H1 (cell line): ENCODE results near the gene B4GALT5.

Source experiments
- CEBPB ChIP-seq: IDR thresholded peaks from 2 replicates; pipeline ENCODE4 v1.6.1; 2012; ENCODE audit warnings: low read depth, low read length
- CREB1 ChIP-seq: IDR thresholded peaks from 2 replicates; pipeline ENCODE4 v1.6.1; 2012; ENCODE audit warnings: inconsistent platforms
- EGR1 ChIP-seq: IDR thresholded peaks from 2 replicates; pipeline ENCODE4 v1.6.1; 2011; ENCODE audit warnings: low read depth, low read length, borderline replicate concordance
- EZH2 ChIP-seq: fragments of 200-600 bp; sonication (generic); IDR thresholded peaks from 2 replicates; pipeline ENCODE4 v1.7.1; 2012; ENCODE audit warnings: low read depth, mild to moderate bottlenecking, moderate library complexity, low read length, inconsistent platforms; ENCODE audit not compliant: severe bottlenecking
- POLR2A ChIP-seq, 2 experiments: IDR thresholded peaks; 1 replicate in 1 of 2; 2 replicates in 1 of 2; pipeline ENCODE4 v1.6.1; 2011; ENCODE audit warnings: low read depth in 2 of 2, low read length in 2 of 2, mild to moderate bottlenecking in 2 of 2; ENCODE audit errors: control extremely low read depth in 1 of 2
- POLR2AphosphoS5 ChIP-seq: IDR thresholded peaks from 2 replicates; pipeline ENCODE4 v1.6.1; 2011; ENCODE audit warnings: low read depth, low read length
- SP2 ChIP-seq: IDR thresholded peaks from 2 replicates; pipeline ENCODE4 v1.6.1; 2012; ENCODE audit warnings: mild to moderate bottlenecking, low read length, inconsistent platforms
- TF ChIP-seq, protein P1 (sequence below), 3 experiments: IDR thresholded peaks; 1 replicate in 2 of 3; 2 replicates in 1 of 3; pipeline versions ENCODE4 v1.5.1 to v1.6.1; 2011; ENCODE audit warnings: low read length in 3 of 3, mild to moderate bottlenecking in 3 of 3, inconsistent platforms in 2 of 3, low read depth in 1 of 3, moderate library complexity in 1 of 3; ENCODE audit not compliant: insufficient read depth in 1 of 3; ENCODE audit errors: control extremely low read depth in 1 of 3
- TF ChIP-seq, protein P2 (sequence below): IDR thresholded peaks from 2 replicates; pipeline ENCODE4 v1.6.1; 2011; ENCODE audit warnings: low read length, improper control_type of control experiment
- TF ChIP-seq, protein P3 (sequence below): IDR thresholded peaks from 2 replicates; pipeline ENCODE4 v1.6.1; 2012; ENCODE audit warnings: inconsistent platforms

DNA sequence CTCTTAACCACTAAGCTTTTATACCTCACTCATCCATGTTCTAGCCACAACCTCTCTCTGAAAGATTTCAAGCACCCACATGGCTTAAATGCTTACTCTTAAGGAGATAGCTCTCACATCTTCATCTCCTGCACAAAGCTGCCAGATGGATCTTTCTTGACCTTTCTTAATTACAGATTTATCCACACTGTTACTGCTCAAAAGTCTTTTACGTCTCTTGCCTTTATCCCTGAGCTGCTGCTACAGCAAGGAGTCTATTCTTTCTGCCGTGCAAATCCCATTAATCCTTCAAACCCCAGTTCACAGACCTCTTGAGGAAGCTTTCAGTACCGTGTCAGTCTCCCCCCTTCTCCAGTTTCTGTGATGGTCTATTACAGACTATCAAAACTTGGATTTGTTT is 54.6 kb downstream of the B4GALT5 start:
- TF ChIP-seq SP2 (no peak), POLR2A (IDR thresholded peaks at IDR 0.05; ENCODE audit: control extremely low read depth in 1 of 2, low read depth in 2 of 2, low read length in 2 of 2) (no peak), EZH2 (no peak), CREB1 (no peak), POLR2AphosphoS5 (no peak), CEBPB (no peak), EGR1 (no peak)
- TF ChIP-seq, protein P1, sequence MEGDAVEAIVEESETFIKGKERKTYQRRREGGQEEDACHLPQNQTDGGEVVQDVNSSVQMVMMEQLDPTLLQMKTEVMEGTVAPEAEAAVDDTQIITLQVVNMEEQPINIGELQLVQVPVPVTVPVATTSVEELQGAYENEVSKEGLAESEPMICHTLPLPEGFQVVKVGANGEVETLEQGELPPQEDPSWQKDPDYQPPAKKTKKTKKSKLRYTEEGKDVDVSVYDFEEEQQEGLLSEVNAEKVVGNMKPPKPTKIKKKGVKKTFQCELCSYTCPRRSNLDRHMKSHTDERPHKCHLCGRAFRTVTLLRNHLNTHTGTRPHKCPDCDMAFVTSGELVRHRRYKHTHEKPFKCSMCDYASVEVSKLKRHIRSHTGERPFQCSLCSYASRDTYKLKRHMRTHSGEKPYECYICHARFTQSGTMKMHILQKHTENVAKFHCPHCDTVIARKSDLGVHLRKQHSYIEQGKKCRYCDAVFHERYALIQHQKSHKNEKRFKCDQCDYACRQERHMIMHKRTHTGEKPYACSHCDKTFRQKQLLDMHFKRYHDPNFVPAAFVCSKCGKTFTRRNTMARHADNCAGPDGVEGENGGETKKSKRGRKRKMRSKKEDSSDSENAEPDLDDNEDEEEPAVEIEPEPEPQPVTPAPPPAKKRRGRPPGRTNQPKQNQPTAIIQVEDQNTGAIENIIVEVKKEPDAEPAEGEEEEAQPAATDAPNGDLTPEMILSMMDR (IDR thresholded peaks at IDR 0.05; ENCODE audit: control extremely low read depth in 1 of 3, insufficient read depth in 1 of 3, low read depth in 1 of 3, low read length in 3 of 3), result no peak
- TF ChIP-seq, protein P2, sequence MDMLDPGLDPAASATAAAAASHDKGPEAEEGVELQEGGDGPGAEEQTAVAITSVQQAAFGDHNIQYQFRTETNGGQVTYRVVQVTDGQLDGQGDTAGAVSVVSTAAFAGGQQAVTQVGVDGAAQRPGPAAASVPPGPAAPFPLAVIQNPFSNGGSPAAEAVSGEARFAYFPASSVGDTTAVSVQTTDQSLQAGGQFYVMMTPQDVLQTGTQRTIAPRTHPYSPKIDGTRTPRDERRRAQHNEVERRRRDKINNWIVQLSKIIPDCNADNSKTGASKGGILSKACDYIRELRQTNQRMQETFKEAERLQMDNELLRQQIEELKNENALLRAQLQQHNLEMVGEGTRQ, result no peak
- TF ChIP-seq, protein P3, sequence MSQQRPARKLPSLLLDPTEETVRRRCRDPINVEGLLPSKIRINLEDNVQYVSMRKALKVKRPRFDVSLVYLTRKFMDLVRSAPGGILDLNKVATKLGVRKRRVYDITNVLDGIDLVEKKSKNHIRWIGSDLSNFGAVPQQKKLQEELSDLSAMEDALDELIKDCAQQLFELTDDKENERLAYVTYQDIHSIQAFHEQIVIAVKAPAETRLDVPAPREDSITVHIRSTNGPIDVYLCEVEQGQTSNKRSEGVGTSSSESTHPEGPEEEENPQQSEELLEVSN, result no peak
